ENCODE data around the gene MSI2.

DNA sequence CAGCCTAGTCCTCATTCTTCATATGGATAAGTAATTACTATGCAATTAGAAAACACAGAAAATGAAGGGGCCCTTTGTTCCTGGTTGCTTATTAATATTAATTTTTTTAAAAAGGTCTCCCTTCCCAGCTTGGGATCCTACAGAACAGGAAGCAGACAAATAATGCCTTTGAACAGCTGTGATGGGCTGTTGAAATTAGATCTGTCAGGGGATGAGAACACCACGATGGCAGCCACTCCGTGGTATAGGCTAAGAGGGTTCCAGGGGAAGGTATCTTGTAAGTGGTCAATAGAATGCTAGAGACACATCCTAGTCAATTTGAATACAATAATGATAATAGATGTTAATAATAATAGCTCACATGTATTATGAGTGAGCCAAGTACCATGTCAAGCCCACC lies 405.7 kb downstream of the MSI2 start:
- TF ChIP-seq RAD21 (IDR thresholded peaks at IDR 0.05; ENCODE audit: low read depth) (no peak), EP300 (IDR thresholded peaks at IDR 0.05; ENCODE audit: borderline replicate concordance) (no peak), MAX (IDR thresholded peaks at IDR 0.05) (no peak), CEBPB (IDR thresholded peaks at IDR 0.05) (no peak), USF1 (IDR thresholded peaks at IDR 0.05) (no peak), YY1 (IDR thresholded peaks at IDR 0.05; ENCODE audit: low read depth) (no peak), FOXM1 (IDR thresholded peaks at IDR 0.05; ENCODE audit: borderline replicate concordance, low read depth) (no peak), TAF1 (IDR thresholded peaks at IDR 0.05; ENCODE audit: low read depth) (no peak)
- TF ChIP-seq, protein P1, sequence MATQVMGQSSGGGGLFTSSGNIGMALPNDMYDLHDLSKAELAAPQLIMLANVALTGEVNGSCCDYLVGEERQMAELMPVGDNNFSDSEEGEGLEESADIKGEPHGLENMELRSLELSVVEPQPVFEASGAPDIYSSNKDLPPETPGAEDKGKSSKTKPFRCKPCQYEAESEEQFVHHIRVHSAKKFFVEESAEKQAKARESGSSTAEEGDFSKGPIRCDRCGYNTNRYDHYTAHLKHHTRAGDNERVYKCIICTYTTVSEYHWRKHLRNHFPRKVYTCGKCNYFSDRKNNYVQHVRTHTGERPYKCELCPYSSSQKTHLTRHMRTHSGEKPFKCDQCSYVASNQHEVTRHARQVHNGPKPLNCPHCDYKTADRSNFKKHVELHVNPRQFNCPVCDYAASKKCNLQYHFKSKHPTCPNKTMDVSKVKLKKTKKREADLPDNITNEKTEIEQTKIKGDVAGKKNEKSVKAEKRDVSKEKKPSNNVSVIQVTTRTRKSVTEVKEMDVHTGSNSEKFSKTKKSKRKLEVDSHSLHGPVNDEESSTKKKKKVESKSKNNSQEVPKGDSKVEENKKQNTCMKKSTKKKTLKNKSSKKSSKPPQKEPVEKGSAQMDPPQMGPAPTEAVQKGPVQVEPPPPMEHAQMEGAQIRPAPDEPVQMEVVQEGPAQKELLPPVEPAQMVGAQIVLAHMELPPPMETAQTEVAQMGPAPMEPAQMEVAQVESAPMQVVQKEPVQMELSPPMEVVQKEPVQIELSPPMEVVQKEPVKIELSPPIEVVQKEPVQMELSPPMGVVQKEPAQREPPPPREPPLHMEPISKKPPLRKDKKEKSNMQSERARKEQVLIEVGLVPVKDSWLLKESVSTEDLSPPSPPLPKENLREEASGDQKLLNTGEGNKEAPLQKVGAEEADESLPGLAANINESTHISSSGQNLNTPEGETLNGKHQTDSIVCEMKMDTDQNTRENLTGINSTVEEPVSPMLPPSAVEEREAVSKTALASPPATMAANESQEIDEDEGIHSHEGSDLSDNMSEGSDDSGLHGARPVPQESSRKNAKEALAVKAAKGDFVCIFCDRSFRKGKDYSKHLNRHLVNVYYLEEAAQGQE (IDR thresholded peaks at IDR 0.05; ENCODE audit: low read depth): no peak

Data from Ishikawa (cell line).